Measurements from ENCODE around the gene STK40. TPM values are rescaled to one million over a fixed set of nuclear protein-coding genes. Genes with fewer than 3 reads are reported as not detected.
A peak's percentile ranks its signal among the peaks of the same experiment; 100 is the strongest.

The STK40 gene
- total and polyA plus RNA-seq, 8 donors = 14.0 to 57.4 (median 28.4) TPM

DNA sequence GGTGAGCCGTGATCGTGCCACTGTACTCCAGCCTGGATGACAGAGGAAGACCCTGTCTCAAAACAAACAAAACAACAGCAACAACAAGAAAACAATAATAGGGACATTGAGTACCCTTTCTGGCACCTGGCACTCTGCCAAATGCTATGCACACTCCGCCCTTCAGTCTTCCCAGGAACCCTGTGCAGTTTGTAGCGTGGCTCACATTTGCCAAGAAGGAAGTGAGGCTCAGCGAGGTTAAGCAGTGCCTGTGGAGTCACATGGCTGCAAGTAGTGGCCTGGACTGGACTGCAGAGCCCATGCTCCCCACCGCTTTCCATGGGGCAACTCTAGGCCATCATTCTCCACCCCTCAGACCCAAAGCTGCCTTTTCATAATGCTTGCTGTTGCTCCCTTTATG is 57.0 kb downstream of the STK40 start:
- 45 to 60% (median 54%) methylated on average over 6 of the region's 6 CpGs for WGBS, 5 donors
- intact Hi-C loops (cut with DNase I; ENCODE audit: low total_unique reads) = no loop called here
- Histone ChIP-seq H3K36me3 (no peaks in the 10 kb centered on the region), H3K27ac (no peak overlapping the region), H3K4me1 (peaks cover 7 to 21% (median 15%) of the 10 kb centered on the region in 4 donors), H3K9me3 (no peaks in the 10 kb centered on the region), H3K27me3 (no peaks in the 10 kb centered on the region), H3K4me3 (no peak overlapping the region)
- peak; percentile 38 to 64 for DNase-seq
- TF ChIP-seq POLR2AphosphoS5 (IDR thresholded peaks at IDR 0.05) (peak in 1 of 3 donors; percentile 38), EP300 (IDR thresholded peaks at IDR 0.05) (no peak)

DNA sequence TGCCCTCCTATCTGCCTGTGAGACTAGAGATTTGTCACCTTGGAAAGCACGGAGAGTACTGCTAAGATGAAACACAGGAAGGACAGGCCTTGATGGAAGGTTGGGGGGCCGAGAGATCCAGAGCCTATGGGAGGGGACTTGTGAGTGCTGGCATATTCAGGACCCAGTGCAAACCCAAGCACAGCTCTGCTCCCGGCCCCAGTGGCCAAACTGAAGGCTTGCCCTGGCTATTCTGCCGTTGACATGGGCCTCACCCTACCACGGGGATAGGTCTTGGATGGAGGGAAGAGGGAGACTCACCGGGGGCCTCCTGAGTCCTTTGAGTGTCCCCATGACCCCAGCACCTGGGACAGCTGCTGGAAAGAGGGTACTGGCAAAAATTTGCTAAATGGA is 57.6 kb downstream of the STK40 start:
- peaks cover 8 to 22% (median 18%) of the 10 kb centered on the region in 4 donors for H3K4me1 ChIP-seq
- WGBS, 5 donors = 76 to 87% (median 85%) methylated on average over 6 of the region's 6 CpGs
- TF ChIP-seq, protein P1, sequence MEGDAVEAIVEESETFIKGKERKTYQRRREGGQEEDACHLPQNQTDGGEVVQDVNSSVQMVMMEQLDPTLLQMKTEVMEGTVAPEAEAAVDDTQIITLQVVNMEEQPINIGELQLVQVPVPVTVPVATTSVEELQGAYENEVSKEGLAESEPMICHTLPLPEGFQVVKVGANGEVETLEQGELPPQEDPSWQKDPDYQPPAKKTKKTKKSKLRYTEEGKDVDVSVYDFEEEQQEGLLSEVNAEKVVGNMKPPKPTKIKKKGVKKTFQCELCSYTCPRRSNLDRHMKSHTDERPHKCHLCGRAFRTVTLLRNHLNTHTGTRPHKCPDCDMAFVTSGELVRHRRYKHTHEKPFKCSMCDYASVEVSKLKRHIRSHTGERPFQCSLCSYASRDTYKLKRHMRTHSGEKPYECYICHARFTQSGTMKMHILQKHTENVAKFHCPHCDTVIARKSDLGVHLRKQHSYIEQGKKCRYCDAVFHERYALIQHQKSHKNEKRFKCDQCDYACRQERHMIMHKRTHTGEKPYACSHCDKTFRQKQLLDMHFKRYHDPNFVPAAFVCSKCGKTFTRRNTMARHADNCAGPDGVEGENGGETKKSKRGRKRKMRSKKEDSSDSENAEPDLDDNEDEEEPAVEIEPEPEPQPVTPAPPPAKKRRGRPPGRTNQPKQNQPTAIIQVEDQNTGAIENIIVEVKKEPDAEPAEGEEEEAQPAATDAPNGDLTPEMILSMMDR (IDR thresholded peaks at IDR 0.05) = no peak
- TF ChIP-seq POLR2A (IDR thresholded peaks at IDR 0.05) (no peak), EP300 (IDR thresholded peaks at IDR 0.05) (no peak), POLR2AphosphoS5 (IDR thresholded peaks at IDR 0.05) (no peak)
- H3K36me3 ChIP-seq = no peaks in the 10 kb centered on the region
- no peak overlapping the region for H3K27ac ChIP-seq
- intact Hi-C loops (cut with DNase I; ENCODE audit: low total_unique reads) = no loop called here
- no peak for DNase-seq
- H3K4me3 ChIP-seq = no peak overlapping the region
- H3K9me3 ChIP-seq = no peaks in the 10 kb centered on the region
- peaks cover 0 to under 1% (median under 1%) of the 10 kb centered on the region in 3 donors for H3K27me3 ChIP-seq

DNA sequence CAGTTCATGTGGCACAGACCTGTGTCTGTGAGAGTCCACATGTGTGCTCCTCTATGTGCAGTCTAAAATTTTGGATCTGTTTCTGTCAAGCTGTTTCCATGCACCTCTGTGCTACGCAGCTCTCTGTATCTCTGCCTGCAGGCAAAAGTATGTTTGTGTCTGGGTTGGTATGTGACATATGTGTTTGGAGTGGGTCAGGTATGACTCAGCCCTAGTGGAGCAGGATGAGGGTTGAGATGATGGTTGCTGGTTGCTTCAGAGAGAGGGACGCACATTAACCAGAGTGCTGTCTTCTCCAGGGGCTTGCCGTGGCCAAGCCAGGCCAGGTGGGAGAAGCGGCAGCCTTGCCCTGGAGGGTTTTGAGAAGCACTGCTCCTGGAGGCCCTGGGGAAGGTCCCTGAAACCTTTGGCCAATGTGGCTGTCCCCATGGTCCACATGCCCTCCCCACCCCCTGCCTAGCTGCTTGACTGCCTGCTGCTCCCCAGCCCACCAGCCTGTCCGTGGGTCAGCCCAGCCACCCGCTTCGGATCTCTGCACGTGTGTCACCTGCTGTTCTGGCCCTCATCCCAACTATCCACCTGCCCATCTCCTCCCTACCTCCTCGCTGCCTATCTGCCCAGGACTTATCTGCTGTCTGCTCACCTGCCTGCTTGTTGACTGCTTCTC is 58.2 kb downstream of the STK40 start:
- DNase-seq = no peak
- H3K27ac ChIP-seq = no peak overlapping the region
- H3K4me3 ChIP-seq = no peak overlapping the region
- intact Hi-C loops (cut with DNase I; ENCODE audit: low total_unique reads) = no loop called here
- H3K9me3 ChIP-seq = no peaks in the 10 kb centered on the region
- H3K27me3 ChIP-seq = peaks cover 0 to 6% (median 5%) of the 10 kb centered on the region in 3 donors
- TF ChIP-seq EP300 (IDR thresholded peaks at IDR 0.05) (no peak), POLR2A (IDR thresholded peaks at IDR 0.05) (no peak), POLR2AphosphoS5 (IDR thresholded peaks at IDR 0.05) (no peak)
- TF ChIP-seq, protein P1 (IDR thresholded peaks at IDR 0.05) = no peak
- peaks cover 12 to 26% (median 24%) of the 10 kb centered on the region in 4 donors for H3K4me1 ChIP-seq
- 77 to 86% (median 80%) methylated on average over 8 to 9 of the region's 9 CpGs for WGBS, 5 donors
- H3K36me3 ChIP-seq = no peaks in the 10 kb centered on the region

DNA sequence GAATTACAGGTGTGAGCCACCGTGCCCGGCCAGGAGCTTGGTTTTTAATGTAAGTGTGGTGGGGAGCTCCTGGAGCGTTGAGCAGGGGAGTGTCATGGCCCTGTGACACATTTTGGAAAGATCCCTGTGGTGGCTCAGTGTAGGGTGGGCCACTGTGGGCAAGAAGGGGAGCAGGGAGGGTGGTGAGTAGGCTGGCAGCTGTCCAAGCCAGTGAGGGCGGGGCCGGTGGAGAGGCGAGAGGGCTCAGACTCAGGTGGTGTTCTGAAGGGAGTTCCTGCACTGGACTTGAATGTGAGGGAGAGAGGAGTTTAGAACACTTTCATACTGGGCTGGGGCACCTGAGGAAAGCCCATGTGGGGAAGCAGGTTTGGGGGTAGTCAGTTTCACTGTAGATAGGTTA is 59.2 kb downstream of the STK40 start:
- no peak overlapping the region for H3K27ac ChIP-seq
- peaks cover 23 to 37% (median 34%) of the 10 kb centered on the region in 4 donors for H3K4me1 ChIP-seq
- peak in 1 of 2 donors; percentile 68 for DNase-seq
- TF ChIP-seq, protein P1 (IDR thresholded peaks at IDR 0.05) = no peak
- TF ChIP-seq EP300 (IDR thresholded peaks at IDR 0.05) (no peak), POLR2AphosphoS5 (IDR thresholded peaks at IDR 0.05) (no peak), POLR2A (IDR thresholded peaks at IDR 0.05) (no peak)
- H3K9me3 ChIP-seq = no peaks in the 10 kb centered on the region
- intact Hi-C loops (cut with DNase I; ENCODE audit: low total_unique reads) = no loop called here
- 42 to 58% (median 46%) methylated on average over 6 of the region's 6 CpGs for WGBS, 5 donors
- H3K27me3 ChIP-seq = peaks cover 0 to 13% (median 7%) of the 10 kb centered on the region in 3 donors
- H3K4me3 ChIP-seq = no peak overlapping the region
- no peaks in the 10 kb centered on the region for H3K36me3 ChIP-seq

DNA sequence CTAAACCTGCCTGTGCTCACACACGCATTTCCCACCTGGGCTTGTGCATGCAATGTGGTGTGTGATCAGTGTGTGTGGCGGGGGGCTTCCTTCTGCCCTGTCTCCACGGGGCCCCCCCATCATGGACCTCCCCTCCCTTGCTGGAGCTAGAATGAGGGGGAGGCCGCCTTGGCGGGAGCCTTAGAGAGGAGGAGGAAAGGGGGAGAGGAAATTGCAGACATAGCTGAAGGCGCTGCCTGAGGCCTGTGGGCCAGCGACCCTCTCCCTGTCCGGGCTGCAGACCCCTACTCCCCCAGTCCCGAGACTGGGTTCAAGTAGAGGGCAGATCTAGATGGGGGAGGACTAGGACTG is 61.4 kb downstream of the STK40 start:
- peak overlapping the region in 4 of 5 donors; percentile 80 to 93 (median 90) for H3K27ac ChIP-seq
- no peaks in the 10 kb centered on the region for H3K36me3 ChIP-seq
- intact Hi-C loops (cut with DNase I; ENCODE audit: low total_unique reads) = no loop called here
- TF ChIP-seq POLR2A (IDR thresholded peaks at IDR 0.05) (no peak), POLR2AphosphoS5 (IDR thresholded peaks at IDR 0.05) (no peak), EP300 (IDR thresholded peaks at IDR 0.05) (no peak)
- TF ChIP-seq, protein P1 (IDR thresholded peaks at IDR 0.05) = no peak
- peaks cover 0 to 18% (median 7%) of the 10 kb centered on the region in 3 donors for H3K27me3 ChIP-seq
- no peak for DNase-seq
- no peaks in the 10 kb centered on the region for H3K9me3 ChIP-seq
- WGBS, 5 donors = 17 to 52% (median 30%) methylated on average over 4 to 9 of the region's 9 CpGs
- H3K4me1 ChIP-seq = peaks cover 34 to 50% (median 45%) of the 10 kb centered on the region in 4 donors
- H3K4me3 ChIP-seq = peak overlapping the region; percentile 72 to 85 (median 73)
